Measurements from ENCODE around the gene CTNNA3.

Gene CTNNA3

DNA sequence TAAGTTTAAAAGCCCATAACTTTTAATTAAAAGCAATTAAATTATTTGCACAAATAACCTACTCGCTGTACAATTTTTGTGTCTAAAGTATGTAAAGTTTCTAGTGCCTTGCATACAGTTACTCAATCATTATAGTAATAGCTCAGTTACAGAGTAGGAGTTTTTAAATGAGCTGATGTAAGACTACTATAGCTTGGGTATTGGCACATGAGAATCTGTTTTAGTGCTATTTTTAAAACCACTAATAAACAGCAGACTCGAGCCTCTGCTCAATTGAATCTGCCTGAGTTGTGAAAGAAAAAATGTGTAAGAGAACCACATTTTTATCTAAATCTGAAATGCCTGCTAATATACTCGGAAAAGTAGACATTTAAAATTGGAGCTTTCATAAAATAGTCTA is 31.1 kb downstream of the CTNNA3 start:
- DNase-seq, result no peak

DNA sequence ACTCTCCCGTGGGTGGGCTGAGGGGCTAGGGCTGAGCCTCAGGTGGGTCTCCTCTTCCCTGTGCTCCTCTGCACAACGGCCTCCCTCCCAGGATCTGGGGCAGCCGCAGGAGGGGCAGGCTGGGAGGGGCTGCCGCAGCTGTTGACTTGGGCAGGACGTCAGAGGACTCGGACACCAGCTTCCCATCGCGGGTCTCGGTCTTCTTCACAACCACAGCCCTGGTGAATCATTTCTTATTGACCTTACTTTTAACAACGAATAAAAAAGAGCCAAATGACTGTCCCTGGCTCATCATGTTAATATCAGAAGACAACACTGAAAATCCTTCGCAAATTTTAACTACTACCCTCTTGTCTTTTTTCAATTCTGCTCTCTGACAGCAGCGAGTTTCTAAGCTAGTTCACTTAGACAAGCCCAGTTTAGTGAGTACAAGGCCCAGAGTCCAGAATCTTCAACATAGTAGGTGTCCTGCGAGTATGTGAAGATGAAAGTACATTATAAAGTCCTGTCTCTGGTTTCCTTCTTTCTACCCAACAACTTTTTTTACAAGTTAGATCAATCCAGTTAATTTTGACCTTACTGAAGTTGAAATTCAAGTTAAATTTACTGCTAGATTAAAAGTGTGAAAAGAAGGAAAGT is 32.4 kb downstream of the CTNNA3 start:
- DNase-seq, result no peak

- no peak for DNase-seq
Measured at GRCh38 chr10:67662415-67662814, 33.6 kb downstream of the CTNNA3 start.

- DNase-seq, result no peak
Measured at GRCh38 chr10:67659497-67659896, 36.5 kb downstream of the CTNNA3 start.

DNA sequence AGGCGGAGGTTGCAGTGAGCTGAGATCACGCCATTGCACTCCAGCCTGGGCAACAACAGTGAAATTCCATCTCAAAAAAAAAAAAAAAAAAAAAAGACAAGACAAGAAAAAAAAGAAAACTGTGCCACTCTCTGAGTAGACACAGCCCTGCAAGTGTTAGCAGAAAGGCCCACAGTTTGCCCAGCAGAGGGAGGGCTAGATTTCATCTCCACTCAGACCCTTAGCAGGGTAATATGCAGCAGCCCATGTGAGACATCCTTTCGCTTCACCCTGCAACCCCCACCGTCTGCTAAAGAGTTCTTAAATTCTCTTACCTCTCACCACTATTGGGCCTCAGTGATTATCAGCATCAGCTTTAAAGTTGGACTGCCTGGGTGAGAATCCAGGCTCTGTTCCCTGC is 38.2 kb downstream of the CTNNA3 start:
- no peak for DNase-seq

DNA sequence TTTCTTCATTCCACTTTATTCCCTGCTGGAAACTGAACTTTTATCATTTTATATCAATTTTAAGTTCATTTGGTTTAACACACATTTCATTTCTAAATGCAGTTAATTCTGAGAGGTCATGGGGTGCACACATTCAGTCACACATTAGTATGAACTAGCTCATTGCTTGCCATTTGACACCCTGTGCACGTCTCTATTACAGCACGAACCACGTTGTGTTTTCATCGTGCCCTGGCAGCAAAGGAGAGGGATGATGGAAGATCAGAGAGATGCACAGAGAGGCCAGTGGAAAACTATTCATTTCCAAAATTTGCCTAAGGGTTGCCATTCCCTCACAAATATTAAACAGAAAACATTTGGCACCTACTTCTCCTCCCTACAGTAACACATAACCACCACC is 45.4 kb downstream of the CTNNA3 start:
- no peak for DNase-seq

DNA sequence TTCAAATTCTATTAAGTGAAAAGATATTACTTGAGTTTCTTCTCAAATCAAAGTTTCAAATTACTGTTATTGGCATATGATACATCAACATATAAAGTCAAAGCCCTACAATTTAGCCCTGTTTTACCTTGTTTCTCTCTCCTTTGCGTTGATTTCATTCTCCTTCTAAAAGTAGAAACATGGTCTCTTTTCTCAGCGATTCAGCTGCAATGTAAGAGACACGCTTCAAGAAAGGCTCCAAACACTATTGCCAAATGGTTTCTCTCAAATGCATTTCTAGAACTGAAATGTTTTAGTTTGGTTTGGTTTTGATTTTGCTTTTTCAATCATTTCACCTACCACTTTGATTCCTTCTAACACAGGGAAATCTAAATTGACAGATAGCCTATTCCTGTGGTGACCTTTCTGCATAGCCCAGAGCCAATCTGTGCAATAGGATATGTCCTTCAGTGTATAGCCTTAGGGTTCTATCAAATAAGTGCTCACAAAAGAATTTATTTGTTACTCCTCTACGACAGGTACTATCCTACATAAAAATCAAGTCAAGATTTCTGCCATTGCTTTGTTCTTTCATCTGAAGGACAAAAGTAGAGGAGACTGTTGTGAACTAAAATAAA is 47.3 kb downstream of the CTNNA3 start:
- no peak for DNase-seq

DNA sequence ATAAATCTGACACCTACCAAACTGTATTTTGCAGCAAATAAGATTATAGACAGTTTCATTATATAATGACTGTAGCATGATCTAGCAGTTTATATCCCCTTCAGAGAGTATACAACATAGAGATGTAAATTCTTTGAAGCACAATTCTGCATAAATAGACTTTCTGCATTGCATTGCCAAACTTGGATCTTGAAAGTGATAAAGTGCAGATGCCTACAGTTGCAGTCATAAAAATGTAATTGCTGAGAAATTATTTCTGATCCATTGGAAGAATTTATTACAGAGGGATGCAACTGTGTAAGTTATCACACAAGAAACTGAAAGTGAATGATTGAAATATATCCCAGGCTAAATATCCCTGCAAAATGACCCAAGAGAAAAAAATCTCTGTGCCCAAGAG is 65.1 kb downstream of the CTNNA3 start:
- no peak for DNase-seq

DNA sequence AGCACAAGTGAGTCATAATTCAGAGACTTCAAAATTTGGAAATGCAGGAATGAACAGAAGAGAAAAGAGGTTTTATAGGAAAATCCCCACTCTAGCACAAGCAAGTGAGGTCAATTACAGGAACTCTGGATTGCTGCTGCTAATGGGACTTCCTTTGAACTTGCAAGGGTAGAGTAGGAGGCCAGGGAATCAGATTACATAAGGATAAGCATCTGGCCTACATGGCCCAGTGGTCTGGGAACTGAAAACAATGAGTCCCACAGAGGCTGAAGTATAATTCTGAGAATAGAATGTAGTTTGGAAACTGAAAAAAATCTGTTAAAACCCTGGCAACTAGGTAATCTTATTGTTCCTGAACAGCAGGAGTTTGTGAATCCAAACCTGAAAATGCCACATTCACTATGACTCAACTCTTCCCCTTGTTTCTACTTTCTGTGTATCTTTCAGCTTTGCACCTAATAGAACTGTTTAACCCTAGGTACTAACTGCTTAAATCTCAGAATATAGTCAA is 66.5 kb downstream of the CTNNA3 start:
- no peak for DNase-seq

DNA sequence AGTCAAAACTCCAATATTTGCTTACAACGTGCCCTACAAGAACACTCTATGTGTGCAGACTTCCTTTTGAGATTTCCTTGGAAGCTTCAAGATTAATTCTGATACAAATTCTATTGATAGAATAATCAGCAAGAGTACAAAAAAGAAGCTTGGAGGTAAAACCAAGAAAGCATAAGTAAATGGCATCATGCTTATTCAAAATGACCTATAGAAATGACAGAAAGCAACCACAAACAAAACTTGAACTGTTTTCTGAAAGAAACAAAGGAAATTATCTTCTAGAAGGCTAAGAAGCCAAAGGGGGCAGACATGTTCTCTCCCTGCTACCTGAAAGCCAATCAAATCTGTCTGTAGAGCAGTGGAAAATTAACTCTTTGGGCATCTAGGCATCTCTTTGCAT is 73.0 kb downstream of the CTNNA3 start:
- DNase-seq, result no peak

DNA sequence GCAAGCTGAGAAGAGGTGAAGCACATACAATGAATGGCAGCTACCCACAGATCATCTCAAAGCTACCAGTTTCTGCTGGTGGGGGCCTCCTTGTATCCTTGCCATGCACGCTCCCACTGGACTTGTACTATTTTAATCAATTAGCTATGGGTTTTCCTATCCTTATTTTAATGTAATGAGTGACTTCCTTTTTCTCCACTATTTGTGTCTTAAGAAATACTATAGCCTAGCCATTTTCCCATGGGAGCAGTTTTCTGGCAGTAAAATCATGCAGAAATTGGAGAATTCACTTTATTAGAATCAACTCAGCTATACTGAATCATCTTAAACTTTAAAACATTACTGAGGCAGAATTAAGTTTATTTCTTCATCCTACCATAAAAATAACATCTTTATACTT is 73.5 kb downstream of the CTNNA3 start:
- DNase-seq, result no peak

GRCh38 chr10:67621834-67622233 is 74.2 kb downstream of the CTNNA3 start:
- DNase-seq, result no peak

DNA sequence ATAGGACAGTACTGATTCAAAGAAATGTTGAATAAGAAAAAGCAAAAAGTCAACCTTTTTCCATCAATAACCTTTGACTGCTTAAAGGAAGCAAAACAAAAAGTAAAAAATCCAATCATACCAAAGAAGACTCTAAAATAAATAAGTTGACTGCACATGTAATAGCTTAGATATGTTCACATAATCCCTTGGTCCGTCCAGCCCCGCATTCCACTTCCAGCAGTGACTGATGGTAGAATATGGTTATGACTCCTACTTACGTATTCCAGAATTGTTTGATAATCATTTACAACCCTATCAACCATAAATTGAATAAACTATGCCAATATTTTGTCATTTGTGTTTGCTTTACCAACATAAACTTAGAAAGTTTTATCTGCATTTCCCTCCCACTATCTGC is 77.9 kb downstream of the CTNNA3 start:
- DNase-seq, result no peak

GRCh38 chr10:67612577-67613537 is 83.1 kb downstream of the CTNNA3 start:
- DNase-seq, result no peak

DNA sequence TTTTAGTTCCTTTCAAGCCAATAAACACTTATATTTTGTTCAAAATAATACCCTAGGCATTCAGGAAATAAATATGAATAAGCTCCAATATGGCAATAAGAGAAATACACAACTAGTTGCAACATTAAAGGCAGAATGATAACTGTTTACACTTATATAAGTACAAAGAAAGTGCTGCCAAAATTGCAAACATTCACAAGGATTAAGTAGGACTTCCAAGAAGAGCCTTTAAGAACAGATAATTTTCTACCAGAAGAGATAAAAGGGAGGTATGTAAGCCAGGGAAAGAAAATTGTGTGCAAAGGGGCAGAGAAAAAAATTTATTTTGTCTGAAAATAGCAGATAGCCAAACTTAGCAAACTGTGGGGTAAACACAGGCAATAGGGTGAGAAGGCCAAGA is 83.8 kb downstream of the CTNNA3 start:
- DNase-seq, result no peak

DNA sequence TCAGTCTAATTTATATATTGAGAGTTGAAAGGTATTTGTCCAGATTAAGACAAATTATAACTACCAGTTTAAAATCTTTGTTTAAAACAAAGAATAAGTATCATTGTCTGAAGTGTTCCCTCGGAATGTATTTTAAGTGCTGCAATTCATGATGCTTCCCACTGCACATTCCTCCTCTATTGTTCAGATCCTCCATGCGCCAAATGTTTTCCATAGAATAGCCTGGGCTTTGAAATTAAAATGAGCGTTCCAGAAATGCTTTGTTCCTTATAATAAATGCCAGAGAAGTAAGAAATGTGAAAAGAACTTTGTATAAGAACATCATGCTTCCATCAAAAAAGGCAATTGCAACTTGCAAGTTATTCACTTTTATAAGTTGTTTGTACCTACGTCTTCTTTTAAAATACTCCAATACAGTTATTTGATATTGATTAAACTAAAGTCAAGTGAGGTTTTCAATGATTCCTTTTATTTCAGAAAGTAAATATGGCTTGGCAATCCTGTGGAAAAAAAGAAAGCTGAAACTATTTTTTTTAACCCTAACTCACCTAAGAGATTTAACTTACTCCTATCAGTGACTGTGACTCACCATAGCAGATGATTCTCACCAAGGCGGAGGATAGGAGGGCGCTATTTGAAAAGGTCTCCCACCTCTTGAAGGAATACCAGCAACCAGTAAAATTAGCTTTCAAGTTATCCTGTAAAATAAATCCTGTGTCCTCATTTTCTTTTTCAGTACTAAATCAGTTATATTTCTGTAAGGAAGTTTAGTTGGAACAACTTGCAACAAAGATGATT is 85.8 kb downstream of the CTNNA3 start:
- DNase-seq, result no peak

GRCh38 chr10:67608001-67608400 is 88.0 kb downstream of the CTNNA3 start:
- no peak for DNase-seq

GRCh38 chr10:67607472-67607871 is 88.5 kb downstream of the CTNNA3 start:
- DNase-seq, result no peak

DNA sequence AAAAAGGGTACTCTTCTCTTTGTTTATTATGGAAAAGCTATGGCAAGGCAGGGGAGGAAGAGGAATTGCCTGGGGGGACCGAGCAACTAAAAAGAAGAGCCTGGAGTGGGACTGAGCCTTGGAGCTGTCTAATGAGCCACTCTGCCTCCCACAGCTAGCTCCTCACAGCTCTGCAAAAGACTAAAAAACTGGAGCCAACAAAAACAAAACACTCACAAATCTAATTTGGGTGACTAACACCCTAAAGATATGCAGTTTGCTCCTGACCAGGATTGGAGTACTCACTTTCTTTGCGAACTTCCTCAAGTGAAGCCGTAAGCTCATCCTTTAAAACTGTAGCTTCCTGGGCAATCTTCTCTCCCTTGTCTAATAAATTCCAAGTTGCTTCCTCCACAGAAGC is 89.4 kb downstream of the CTNNA3 start:
- DNase-seq, result no peak

GRCh38 chr10:67603701-67604100 is 92.3 kb downstream of the CTNNA3 start:
- DNase-seq, result no peak

DNA sequence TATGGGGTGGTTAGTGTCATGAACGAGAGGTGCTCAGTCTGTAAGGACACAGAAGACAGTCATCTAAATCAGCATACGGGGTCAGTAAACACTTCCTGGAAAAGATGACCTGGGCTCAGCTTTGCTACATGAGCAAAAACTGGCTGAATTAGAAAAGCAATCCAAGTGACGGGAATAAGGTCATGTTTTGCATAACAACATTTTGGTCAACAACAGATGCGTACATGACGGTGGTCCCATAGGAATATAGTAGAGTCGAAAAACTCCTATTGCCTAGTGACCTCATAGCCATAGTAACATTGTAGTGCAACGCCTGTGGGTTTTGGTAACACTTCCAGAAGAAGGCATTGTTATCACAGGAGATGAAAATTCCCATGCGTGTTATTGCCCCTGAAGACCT is 92.9 kb downstream of the CTNNA3 start:
- DNase-seq, result no peak

- no peak for DNase-seq
Measured at GRCh38 chr10:67602268-67602950, 93.6 kb downstream of the CTNNA3 start.
